GM23338 (cell line): Measurements from ENCODE around the gene DPP10. TPM values are rescaled to one million over a fixed set of nuclear protein-coding genes. Genes with fewer than 3 reads are reported as not detected.

Experiments
- ATAC-seq: fragments of 200-7000 bp; cut with Tn5 transposase; 3 replicates; pipeline ENCODE4 v1.9.1; 2020
- DNase-seq: peaks from one replicate; pipeline ENCODE4 v3.0.0-alpha.2; 2015; ENCODE audit warnings: low spot score
- H2AFZ ChIP-seq: fragments of 200-600 bp; sonication (generic); 2 replicates; pipeline ENCODE4 v1.8.0; 2016; ENCODE audit warnings: antibody characterized with exemption, mild to moderate bottlenecking, moderate library complexity
- H3F3A ChIP-seq: fragments of 200-600 bp; sonication (generic); replicated peaks from 2 replicates; pipeline ENCODE4 v1.8.0; 2017; ENCODE audit warnings: antibody characterized with exemption, mixed run types, low read depth
- H3K27ac ChIP-seq: fragments of 200-600 bp; sonication (generic); 2 replicates; pipeline ENCODE4 v1.6.1; 2016; ENCODE audit warnings: low read depth
- H3K27me3 ChIP-seq: fragments of 200-600 bp; sonication (generic); 2 replicates; pipeline ENCODE4 v1.8.0; 2016; ENCODE audit warnings: mild to moderate bottlenecking, mixed run types, moderate library complexity; ENCODE audit not compliant: insufficient read depth
- H3K36me3 ChIP-seq: fragments of 200-600 bp; sonication (generic); 2 replicates; pipeline ENCODE4 v1.8.0; 2016; ENCODE audit warnings: mild to moderate bottlenecking; ENCODE audit not compliant: insufficient read depth
- H3K4me1 ChIP-seq: fragments of 200-600 bp; sonication (generic); 2 replicates; pipeline ENCODE4 v1.8.0; 2016; ENCODE audit warnings: mild to moderate bottlenecking, moderate library complexity; ENCODE audit not compliant: insufficient read depth
- H3K4me2 ChIP-seq: fragments of 200-600 bp; sonication (generic); 2 replicates; pipeline ENCODE4 v1.7.1; 2017; ENCODE audit warnings: mixed run types
- H3K4me3 ChIP-seq: fragments of 200-600 bp; sonication (generic); 2 replicates; pipeline ENCODE4 v1.6.1; 2016; ENCODE audit warnings: mixed run types
- H3K79me2 ChIP-seq: fragments of 200-600 bp; sonication (generic); replicated peaks from 2 replicates; pipeline ENCODE4 v1.8.0; 2017; ENCODE audit warnings: mild to moderate bottlenecking; ENCODE audit not compliant: insufficient read depth
- H3K9me2 ChIP-seq: fragments of 200-600 bp; sonication (generic); 2 replicates; pipeline ENCODE4 v1.8.0; 2017; ENCODE audit not compliant: insufficient read depth
- H4K20me1 ChIP-seq: fragments of 200-600 bp; sonication (generic); replicated peaks from 2 replicates; pipeline ENCODE4 v1.8.0; 2017; ENCODE audit warnings: mild to moderate bottlenecking; ENCODE audit not compliant: insufficient read depth
- H3K27ac Mint-ChIP-seq: 2 replicates; pipeline ENCODE4 v1.8.0; 2020; ENCODE audit warnings: inconsistent platforms, mild to moderate bottlenecking, moderate library complexity, mixed read lengths
- H3K27me3 Mint-ChIP-seq: 3 replicates; pipeline ENCODE4 v1.8.0; 2022; ENCODE audit warnings: low read depth, mild to moderate bottlenecking, moderate library complexity, mixed read lengths, inconsistent platforms; ENCODE audit not compliant: insufficient read depth, poor library complexity
- H3K36me3 Mint-ChIP-seq: 3 replicates; pipeline ENCODE4 v1.8.0; 2021; ENCODE audit warnings: low read depth, mild to moderate bottlenecking, inconsistent platforms, moderate library complexity, mixed read lengths
- H3K4me1 Mint-ChIP-seq: 3 replicates; pipeline ENCODE4 v1.8.0; 2020; ENCODE audit warnings: mild to moderate bottlenecking, inconsistent platforms, mixed read lengths
- H3K4me3 Mint-ChIP-seq: 3 replicates; pipeline ENCODE4 v1.8.0; 2021; ENCODE audit warnings: moderate library complexity, mild to moderate bottlenecking, inconsistent platforms, mixed read lengths
- H3K9me3 Mint-ChIP-seq: 3 replicates; pipeline ENCODE4 v1.8.0; 2020; ENCODE audit warnings: moderate library complexity, mild to moderate bottlenecking, inconsistent platforms, mixed read lengths
- CREB1 ChIP-seq: fragments of 250-450 bp; sonication (Bioruptor Pico); IDR thresholded peaks from 2 replicates; pipeline ENCODE4 v1.5.0; 2020; ENCODE audit warnings: low read depth, mild to moderate bottlenecking, moderate library complexity
- CTCF ChIP-seq, 2 experiments: fragments of 200-600 bp in 1 of 2; sonication (generic) in 1 of 2; conservative IDR thresholded peaks; 2 replicates each; pipeline versions ENCODE4 v1.5.1 to v1.6.1; 2016 to 2017; ENCODE audit warnings: antibody characterized with exemption in 2 of 2, low read depth in 2 of 2, mild to moderate bottlenecking in 2 of 2, moderate library complexity in 1 of 2
- ETS1 ChIP-seq: IDR thresholded peaks from 2 replicates; pipeline ENCODE4 v1.6.1; 2016; ENCODE audit warnings: antibody characterized with exemption
- EZH2 ChIP-seq: fragments of 200-600 bp; sonication (generic); IDR thresholded peaks from one replicate; pipeline ENCODE4 v1.8.0; 2017; ENCODE audit warnings: antibody characterized with exemption, mild to moderate bottlenecking, low read depth; ENCODE audit not compliant: unreplicated experiment
- EZH2phosphoT487 ChIP-seq: fragments of 200-600 bp; sonication (generic); IDR thresholded peaks from one replicate; pipeline ENCODE4 v1.8.1; 2018; ENCODE audit warnings: antibody characterized with exemption; ENCODE audit not compliant: unreplicated experiment
- JUNB ChIP-seq: IDR thresholded peaks from one replicate; pipeline ENCODE4 v1.6.1; 2016; ENCODE audit warnings: antibody characterized with exemption; ENCODE audit not compliant: unreplicated experiment
- NANOG ChIP-seq: IDR thresholded peaks from 2 replicates; pipeline ENCODE4 v1.6.1; 2016; ENCODE audit warnings: antibody characterized with exemption, borderline replicate concordance
- POLR2AphosphoS5 ChIP-seq: IDR thresholded peaks from 2 replicates; pipeline ENCODE4 v1.6.1; 2016; ENCODE audit warnings: antibody characterized with exemption, low read depth
- REST ChIP-seq: IDR thresholded peaks from one replicate; pipeline ENCODE4 v1.6.1; 2018; ENCODE audit warnings: antibody characterized with exemption; ENCODE audit not compliant: unreplicated experiment
- STAT1 ChIP-seq: IDR thresholded peaks from one replicate; pipeline ENCODE4 v1.6.1; 2016; ENCODE audit warnings: antibody characterized with exemption; ENCODE audit not compliant: unreplicated experiment
- ZNF114 ChIP-seq: fragments of 250-450 bp; sonication (Bioruptor Pico); IDR thresholded peaks from 2 replicates; pipeline ENCODE4 v1.5.0; 2020; ENCODE audit warnings: mild to moderate bottlenecking, moderate library complexity
- ZNF331 ChIP-seq: fragments of 250-450 bp; sonication (Bioruptor Pico); IDR thresholded peaks from 2 replicates; pipeline ENCODE4 v1.5.0; 2020; ENCODE audit warnings: low read depth, mild to moderate bottlenecking, moderate library complexity
- ZNF462 ChIP-seq: fragments of 250-450 bp; sonication (Bioruptor Pico); IDR thresholded peaks from 2 replicates; pipeline ENCODE4 v1.5.0; 2020; ENCODE audit warnings: mild to moderate bottlenecking, moderate library complexity
- polyA plus RNA-seq: library from polyadenylated mRNA; unstranded; fragments of >200 nt; fragmentation: Nextera tagmentation; extraction: Ambion mirVana; gene quantifications from 2 replicates; pipeline ENCODE4 v1.2.1, GENCODE V29; 2016
- total RNA-seq: library from RNA; depleted of rRNA; stranded (reverse); fragments of >200 nt; shearing (Covaris generic); gene quantifications from 2 replicates; pipeline ENCODE4 v1.2.3, GENCODE V29; 2014

The DPP10 gene
- total and polyA plus RNA-seq, 2 experiments from 2014 or later: 3.6 to 14.8 TPM

GRCh38 chr2:115160531-115161080 lies 718.2 kb downstream of the DPP10 start:
- peak overlapping the region; percentile 83 for H3K4me3 Mint-ChIP-seq
- H3K36me3 ChIP-seq: no peaks in the 10 kb centered on the region
- H3K4me1 Mint-ChIP-seq: peaks cover 11% of the 10 kb centered on the region
- no peak overlapping the region for H3K27ac Mint-ChIP-seq
- H3K4me2 ChIP-seq: peak overlapping the region; percentile 95
- H3K27ac ChIP-seq: no peak overlapping the region
- H3K4me1 ChIP-seq: peaks cover 8% of the 10 kb centered on the region; the same call in 1 of the 2 replicates
- H3F3A ChIP-seq: no peaks in the 10 kb centered on the region
- peaks cover 26% of the 10 kb centered on the region for H3K27me3 Mint-ChIP-seq
- no peaks in the 10 kb centered on the region for H3K9me2 ChIP-seq
- peak overlapping the region; percentile 91 for H2AFZ ChIP-seq
- DNase-seq (no peak), ATAC-seq (no peak)
- peaks cover 41% of the 10 kb centered on the region for H3K27me3 ChIP-seq
- H3K4me3 ChIP-seq: peak overlapping the region; percentile 79
- H3K79me2 ChIP-seq: peaks cover 10% of the 10 kb centered on the region
- peaks cover 15% of the 10 kb centered on the region for H4K20me1 ChIP-seq
- no peaks in the 10 kb centered on the region; the same call in 2 of the 3 replicates for H3K9me3 Mint-ChIP-seq
- no peak for TF ChIP-seq NANOG
- TF ChIP-seq CREB1 (CRISPR knock-in tag): no peak
- TF ChIP-seq ZNF331 (CRISPR knock-in tag): no peak
- TF ChIP-seq ZNF114: no peak
- no peak for TF ChIP-seq JUNB
- no peak for TF ChIP-seq STAT1
- no peak for TF ChIP-seq EZH2phosphoT487
- TF ChIP-seq REST: no peak
- no peak for TF ChIP-seq CTCF (conservative IDR thresholded peaks at IDR 0.05; ENCODE audit: low read depth in 2 of 2)
- TF ChIP-seq EZH2: no peak
- TF ChIP-seq ZNF462 (CRISPR knock-in tag): no peak
- no peak for TF ChIP-seq ETS1
- TF ChIP-seq POLR2AphosphoS5: no peak
- peaks cover 4% of the 10 kb centered on the region; the same call in 2 of the 3 replicates for H3K36me3 Mint-ChIP-seq
